ENCODE results near the gene MCTP2.

- TF ChIP-seq, protein P1, sequence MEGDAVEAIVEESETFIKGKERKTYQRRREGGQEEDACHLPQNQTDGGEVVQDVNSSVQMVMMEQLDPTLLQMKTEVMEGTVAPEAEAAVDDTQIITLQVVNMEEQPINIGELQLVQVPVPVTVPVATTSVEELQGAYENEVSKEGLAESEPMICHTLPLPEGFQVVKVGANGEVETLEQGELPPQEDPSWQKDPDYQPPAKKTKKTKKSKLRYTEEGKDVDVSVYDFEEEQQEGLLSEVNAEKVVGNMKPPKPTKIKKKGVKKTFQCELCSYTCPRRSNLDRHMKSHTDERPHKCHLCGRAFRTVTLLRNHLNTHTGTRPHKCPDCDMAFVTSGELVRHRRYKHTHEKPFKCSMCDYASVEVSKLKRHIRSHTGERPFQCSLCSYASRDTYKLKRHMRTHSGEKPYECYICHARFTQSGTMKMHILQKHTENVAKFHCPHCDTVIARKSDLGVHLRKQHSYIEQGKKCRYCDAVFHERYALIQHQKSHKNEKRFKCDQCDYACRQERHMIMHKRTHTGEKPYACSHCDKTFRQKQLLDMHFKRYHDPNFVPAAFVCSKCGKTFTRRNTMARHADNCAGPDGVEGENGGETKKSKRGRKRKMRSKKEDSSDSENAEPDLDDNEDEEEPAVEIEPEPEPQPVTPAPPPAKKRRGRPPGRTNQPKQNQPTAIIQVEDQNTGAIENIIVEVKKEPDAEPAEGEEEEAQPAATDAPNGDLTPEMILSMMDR (IDR thresholded peaks at IDR 0.05), result no peak
- TF ChIP-seq POLR2AphosphoS5 (IDR thresholded peaks at IDR 0.05; ENCODE audit: low read depth, low read length) (no peak), TCF7L2 (IDR thresholded peaks at IDR 0.05; ENCODE audit: low read depth, low read length) (no peak)
- TF ChIP-seq, protein P2, sequence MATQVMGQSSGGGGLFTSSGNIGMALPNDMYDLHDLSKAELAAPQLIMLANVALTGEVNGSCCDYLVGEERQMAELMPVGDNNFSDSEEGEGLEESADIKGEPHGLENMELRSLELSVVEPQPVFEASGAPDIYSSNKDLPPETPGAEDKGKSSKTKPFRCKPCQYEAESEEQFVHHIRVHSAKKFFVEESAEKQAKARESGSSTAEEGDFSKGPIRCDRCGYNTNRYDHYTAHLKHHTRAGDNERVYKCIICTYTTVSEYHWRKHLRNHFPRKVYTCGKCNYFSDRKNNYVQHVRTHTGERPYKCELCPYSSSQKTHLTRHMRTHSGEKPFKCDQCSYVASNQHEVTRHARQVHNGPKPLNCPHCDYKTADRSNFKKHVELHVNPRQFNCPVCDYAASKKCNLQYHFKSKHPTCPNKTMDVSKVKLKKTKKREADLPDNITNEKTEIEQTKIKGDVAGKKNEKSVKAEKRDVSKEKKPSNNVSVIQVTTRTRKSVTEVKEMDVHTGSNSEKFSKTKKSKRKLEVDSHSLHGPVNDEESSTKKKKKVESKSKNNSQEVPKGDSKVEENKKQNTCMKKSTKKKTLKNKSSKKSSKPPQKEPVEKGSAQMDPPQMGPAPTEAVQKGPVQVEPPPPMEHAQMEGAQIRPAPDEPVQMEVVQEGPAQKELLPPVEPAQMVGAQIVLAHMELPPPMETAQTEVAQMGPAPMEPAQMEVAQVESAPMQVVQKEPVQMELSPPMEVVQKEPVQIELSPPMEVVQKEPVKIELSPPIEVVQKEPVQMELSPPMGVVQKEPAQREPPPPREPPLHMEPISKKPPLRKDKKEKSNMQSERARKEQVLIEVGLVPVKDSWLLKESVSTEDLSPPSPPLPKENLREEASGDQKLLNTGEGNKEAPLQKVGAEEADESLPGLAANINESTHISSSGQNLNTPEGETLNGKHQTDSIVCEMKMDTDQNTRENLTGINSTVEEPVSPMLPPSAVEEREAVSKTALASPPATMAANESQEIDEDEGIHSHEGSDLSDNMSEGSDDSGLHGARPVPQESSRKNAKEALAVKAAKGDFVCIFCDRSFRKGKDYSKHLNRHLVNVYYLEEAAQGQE (IDR thresholded peaks at IDR 0.05; ENCODE audit: insufficient read depth in 1 of 2, low read depth in 2 of 2, low read length in 1 of 2), result no peak
These were observed 185.5 kb downstream of the MCTP2 start for GRCh38 chr15:94416820-94417219.

Data from Panc1 (cell line).